CD1c-positive myeloid dendritic cell (primary cell): Measurements from ENCODE around the gene TCEANC2.
"Not testable (repeated sequence)": the region's sequence is repeated elsewhere in the genome, so short reads cannot be mapped to it uniquely, and the experiment has no call there.

ENCODE experiments used
- DNase-seq: peaks from one replicate; pipeline ENCODE4 v3.0.0-alpha.2; 2016; ENCODE audit errors: extremely low spot score

Gene TCEANC2

DNA sequence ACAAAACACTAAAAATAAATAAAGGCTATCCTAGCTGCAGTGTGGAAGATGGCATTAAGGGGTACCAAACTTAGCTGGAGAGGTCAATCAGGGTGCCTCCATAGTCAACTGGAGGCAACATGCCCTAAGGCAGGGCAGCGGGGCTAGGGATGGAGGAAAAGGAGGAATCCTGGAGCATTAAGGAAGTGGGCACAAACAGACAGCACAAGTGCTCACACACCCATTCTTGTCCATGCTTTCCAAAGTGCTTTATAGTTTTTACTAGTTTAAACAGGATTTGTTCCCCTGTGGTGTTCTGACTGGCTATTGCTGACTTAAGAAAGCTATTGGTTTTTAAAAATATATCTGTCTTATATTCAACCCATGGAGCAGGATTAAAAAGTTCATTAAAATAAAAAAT lies 33.3 kb downstream of the TCEANC2 start:
- DNase-seq: no peak

DNA sequence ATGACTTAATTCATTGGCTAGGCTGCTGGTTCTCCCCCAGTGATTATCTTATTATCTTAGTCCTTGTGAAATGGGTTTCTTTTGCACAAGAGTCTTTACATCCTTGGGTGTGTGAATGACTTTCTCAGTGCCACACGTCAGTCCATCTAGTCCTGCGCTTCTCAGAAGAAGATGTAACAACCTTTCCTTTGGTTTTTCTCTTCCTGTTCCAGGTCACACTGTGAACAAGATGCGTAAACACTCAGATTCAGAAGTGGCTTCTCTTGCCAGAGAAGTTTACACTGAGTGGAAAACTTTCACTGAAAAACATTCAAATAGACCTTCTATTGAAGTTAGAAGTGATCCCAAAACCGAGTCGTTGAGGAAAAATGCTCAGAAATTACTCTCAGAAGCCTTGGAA lies 35.0 kb downstream of the TCEANC2 start:
- DNase-seq: no peak

DNA sequence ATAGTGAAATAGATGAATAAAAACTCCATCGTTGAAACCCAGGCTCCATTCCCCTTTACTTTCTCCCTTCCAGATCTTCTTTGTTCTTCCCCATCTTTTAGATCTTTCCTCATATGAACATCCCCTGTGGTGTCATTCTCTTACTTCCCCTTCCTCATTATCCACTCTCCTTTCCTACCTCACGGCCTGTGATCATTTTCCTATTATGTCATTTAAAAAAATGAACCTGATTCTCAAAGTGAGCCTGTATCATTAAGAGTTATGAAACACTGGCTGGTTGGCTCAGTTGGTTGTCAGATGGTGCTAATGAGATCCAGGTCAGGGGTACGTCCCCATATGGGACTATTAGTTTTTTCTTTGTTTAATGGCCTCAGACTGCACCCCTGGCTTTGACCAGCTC lies 38.3 kb downstream of the TCEANC2 start:
- peak; percentile 10 for DNase-seq

DNA sequence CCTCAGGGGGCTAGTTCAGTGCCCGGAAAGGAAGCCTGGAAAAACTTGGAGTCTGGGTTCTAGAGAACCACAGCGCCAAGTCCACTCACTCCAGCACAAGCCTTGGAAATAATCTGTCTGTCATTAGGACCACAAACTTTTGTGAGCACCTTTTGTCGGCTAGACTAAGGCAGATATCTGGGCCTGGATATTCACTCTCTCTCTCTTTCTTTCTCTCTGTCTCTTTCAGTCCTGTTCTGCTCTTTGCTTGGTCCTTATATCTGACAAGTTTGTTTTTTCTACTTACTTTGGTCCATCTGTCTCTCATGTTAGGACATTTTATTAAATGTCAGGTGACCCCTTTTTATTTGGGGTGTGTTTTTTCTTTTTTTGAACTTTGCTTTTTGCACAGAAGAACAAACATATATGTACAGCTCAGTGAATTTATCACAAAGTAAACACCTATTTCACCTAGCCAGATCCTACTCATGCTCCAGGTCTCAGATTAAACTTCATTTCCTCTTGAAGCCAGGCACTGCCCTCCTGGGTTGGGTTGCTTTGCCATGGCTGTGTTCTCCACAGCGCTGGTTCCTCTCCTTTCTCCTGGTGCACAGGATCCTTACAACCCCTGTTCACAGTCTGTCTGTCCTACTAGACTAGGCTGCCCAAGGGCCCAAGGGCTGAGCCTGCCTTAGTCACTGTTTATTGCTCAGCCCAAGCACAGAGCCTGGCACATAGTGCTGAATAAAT lies 40.8 kb downstream of the TCEANC2 start:
- no peak for DNase-seq

DNA sequence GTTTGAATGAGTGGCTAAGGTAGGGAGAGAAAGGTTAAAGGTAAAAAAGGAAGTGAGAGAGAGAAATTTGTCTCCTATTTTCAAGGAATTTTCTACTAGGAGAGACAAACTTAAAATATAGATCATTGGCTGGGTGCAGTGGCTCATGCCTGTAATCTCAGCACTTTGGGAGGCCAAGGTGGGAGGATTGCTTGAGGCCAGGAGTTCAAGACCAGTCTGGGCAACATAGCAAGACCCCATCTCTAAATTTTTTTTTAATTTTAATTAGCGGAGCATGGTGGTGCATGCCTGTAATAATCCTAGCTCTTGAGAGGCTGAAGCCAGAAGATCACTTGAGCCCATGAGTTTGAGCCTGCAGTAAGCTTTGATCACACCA lies 41.3 kb downstream of the TCEANC2 start:
- not testable (repeated sequence) for DNase-seq

DNA sequence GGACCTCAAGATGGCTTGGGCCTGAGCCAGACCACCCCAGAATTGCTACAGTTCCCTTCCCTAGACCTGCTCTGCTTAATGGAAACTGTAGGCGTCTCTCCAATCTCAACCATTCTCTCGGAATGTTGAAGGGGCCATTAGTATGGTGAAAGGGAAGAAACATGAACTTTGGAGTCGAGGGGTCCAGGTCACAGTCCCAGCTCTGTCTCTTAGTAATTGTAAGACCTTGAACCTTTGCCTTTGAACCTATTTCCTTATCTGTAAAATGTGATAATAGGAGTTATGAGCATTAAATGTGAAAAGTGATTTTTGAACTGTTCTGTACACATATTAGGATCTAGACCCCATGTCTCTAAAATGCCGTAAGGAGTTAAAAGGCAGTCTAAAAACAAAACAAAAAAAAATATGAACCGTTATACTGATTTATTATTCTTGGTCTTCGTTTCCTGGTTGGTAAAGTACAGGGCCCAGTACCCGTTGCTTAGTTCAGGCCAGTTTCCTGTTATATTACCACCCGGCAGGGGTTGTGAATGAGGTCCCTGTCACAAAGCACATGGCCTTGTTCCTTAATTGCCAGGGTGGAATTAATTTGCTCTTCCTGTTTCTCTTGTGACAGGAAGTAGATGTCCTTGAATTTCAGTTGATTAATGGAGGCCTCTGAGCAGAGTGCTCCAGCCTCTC lies 42.3 kb downstream of the TCEANC2 start:
- DNase-seq: peak; percentile 78

DNA sequence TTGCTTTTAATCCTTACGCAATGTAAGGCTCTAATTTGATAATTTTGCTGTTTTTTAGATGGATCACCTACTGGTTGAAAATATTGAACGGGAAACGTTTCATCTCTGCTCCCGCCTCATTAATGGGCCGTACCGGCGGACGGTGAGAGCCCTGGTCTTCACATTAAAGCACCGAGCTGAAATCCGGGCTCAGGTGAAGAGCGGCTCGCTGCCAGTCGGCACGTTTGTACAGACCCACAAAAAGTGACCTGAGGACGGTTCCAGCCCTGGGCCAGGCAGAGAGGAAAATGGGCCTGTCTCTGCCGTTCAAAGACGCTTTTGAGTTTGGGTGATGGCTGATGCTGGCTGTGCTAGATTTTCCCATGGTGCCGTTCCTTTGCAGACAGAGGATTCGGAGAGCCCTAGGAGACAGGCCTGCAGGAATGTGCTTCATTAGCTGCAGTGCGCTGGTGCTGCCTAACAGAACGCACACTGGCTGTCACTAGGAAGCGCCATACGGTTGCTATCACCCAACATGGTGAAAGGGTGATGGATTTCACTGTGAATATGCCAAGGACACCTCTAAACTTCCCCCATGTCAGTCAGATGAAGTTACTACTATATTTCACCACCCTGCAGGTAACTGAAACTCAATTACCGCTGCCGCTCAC lies 42.9 kb downstream of the TCEANC2 start:
- no peak for DNase-seq

DNA sequence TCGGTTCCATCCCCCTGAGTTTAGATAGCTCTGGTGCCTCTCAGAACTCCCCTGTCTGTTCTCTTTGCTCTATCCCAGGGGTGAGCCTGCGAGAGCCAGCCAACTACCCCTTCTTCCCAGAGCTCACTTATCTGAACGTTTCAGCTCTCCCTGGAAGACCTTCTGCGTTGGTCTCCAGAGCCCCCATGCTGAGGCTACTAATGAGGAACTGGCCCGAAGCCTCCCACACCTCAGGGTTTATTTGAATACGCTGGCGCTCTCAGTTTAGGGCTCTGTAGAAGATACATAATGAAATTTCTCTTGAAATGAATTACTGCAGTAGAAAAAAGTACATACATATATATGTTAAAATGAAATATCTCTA lies 43.5 kb downstream of the TCEANC2 start:
- peak; percentile 46 for DNase-seq

DNA sequence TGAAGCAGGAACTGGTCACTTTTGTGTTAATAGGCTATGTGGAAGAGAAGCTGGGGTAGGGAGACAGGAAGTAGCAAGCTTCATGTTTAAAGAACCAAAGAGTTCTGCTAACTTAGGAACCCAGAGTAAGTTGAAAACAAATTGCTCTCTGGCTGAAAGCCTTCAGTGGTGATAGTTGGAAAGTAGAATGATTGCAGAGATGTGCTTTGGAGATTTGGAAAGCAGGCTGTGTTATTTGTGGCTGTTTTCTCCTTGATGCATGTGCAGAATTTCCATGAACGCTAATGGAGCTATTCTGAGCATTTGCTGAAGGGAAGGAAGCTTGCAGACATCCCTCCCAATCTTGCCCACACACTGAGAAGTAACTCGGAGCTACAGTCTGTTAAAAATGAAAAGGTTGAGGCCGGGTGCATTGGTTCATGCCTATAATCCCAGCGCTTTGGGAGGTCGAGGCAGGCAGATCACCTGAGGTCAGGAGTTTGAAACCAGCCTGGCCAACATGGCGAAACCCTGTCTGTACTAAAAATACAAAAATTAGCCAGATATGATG lies 45.7 kb downstream of the TCEANC2 start:
- peak; percentile 14 for DNase-seq

DNA sequence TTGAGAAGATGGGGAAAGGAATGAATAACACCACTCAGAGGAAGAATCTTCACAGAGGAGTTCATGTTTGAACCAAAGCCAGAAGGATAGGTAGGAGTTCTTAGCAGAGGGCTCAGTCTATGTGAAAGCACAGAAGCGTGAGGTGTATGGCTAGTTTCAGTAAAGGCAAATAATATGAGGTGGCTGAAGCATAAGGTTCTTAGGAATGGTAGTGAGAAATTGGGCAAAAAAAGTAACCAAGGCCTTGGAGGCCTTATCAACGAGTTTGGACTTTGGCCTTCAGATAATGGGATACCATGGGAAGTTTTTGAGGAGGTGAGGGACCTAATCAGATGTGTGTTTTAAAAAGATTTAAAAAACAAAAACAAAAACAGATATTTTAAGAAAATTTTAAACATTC lies 47.1 kb downstream of the TCEANC2 start:
- DNase-seq: no peak

DNA sequence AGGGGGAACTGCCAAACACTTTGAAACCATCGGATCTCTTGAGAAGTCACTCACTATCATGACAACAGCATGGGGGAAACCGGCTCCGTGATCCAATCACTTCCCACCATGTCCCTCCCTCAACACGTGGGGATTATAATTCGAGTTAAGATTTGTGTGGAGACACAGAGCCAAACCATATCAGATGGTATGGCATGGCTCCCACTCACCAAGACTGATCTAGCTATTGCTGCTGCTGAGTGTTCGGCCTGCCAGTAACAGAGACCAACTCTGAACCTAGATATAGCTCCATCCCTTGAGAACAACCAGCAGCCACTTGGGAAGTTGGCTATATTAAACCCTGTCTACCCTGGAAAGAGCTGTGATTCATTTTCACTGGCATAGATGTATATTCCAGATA lies 50.0 kb downstream of the TCEANC2 start:
- DNase-seq: no peak

DNA sequence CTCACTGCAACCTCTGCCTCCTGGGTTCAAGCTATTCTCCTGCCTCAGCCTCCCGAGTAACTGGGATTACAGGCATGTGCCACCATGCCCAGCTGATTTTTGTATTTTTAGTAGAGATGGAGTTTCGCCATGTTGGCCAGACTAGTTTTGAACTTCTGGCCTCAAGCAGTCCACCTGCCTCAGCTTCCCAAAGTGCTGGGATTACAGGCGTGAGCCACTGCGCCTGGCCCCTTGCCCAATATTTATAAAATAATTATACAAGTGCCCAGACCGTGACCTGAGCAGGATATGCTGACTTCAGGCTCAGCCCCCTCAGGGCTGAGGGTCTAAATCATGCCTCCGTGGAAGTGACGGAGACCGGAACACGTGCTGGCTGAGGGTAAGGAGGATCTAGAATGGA lies 51.2 kb downstream of the TCEANC2 start:
- DNase-seq: not testable (repeated sequence)

DNA sequence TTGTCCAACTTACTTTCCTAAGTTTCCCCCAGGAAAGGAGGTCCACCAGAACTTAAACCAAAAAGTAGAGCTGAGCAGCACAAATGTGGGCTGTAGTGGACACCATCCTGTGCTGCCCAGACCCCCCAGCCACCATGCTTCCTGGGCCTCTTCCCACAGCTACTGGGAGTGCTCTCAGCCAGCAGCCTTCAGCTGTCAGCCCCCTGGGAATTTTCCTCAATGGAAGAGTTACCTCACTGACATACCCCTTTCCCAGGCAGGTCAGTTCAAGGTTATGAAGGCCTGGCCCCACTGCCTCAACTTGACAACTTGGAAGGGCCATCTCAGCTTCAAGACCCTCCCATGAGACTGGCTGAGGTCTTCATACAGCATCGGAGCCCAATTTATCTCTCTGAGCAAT lies 51.7 kb downstream of the TCEANC2 start:
- DNase-seq: no peak

DNA sequence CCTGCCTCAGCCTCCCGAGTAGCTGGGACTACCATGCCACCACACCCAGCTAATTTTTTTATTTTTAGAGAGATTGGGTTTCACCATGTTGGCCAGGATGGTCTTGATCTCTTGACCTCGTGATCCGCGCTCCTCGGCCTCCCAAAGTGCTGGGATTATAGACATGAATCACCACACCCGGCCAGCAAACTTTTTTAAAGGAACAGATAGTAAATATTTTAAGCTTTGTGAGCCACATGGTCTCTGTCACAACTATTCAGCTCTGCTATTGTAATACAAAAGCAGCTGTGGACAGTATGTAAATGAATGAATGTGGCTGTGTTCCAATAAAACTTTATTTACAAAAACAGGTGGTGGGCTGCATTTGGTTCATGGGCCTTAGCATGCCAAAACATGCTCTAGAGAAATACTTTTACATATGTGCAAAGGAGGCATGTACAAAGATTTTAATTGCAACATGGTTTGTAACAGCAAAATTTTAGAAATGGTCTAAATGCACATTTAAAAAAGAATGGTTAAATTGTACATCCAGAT lies 52.4 kb downstream of the TCEANC2 start:
- no peak for DNase-seq

DNA sequence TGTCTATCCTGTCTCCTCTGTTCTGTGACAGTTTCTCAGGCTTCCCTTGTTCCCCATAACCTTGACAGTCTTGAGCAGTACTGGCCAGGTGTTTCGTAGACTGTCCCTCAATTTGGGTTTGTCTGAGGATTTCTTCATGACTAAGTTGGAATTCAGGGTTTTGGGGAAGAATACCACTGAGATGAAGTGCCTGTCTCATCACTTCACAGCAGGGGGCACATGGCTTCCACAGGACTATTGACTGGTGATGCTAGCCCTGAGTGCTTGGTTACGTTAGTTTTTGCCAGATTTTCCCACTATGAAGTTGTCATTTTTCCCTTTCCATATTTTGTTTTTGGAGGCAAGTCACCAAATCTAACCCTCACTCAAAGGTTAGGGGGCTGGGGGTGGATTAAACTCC lies 53.7 kb downstream of the TCEANC2 start:
- no peak for DNase-seq

DNA sequence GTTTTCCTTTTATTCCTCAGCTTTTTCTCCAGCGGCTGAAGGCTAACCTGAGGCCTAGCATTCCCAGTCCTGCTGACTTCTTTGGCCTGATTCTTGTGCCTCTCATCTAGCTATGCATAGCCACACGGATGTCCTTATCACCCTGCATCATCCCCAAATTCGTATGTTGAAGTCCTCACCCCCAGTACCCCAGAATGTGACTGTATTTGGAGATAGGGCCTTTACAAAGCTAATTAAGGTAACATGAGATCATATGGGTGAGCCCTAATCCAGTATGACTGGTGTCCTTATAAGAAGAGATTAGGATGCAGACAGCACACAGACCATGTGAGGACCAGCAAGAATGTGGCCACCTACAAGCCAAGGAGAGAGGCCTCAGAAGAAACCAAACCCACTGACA lies 54.7 kb downstream of the TCEANC2 start:
- DNase-seq: no peak

DNA sequence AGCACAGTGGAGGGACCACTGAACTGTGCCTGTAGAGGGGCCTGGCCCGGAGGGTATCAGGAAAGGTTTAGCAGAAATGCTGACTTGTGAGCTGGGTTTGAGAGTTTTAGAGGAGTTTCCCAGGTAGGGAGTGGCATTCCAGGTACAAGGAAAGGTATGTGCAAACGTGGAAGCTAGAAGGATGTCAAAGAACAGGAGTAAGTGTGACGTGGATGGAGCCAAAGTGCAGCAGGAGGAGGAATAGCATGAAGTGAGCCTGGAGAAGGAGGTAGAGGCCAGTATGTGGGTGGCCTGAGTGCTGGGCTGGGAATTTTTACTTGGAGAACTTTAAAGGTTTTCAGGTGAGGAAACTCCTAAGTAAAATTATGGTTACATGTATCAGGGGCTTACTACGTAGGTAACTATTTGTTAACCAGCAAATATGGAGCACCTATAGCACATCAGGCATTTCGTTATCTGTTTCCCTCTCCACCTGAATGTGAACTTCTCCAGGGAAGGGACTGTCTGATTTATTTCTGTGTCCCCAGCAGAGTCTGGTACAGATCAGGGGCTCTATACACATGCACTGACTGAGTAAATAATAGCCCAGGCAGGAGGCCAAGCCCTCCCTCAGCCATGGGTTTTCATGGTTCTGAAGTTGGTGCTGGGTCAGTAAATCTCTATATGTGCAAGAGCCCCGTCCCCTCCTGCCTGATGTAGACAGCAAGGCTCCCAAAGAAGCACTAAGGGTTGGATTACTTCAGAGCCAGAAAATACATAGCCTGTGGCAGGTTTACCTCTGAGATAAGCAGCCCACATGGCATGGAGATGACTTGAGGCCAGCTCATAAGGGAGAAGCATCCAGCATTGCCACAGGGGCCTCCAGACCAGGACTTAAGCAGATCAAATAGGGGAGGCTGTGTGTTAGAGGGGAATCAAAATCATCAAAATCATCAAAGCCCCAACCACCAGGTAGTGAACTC lies 56.0 kb downstream of the TCEANC2 start:
- DNase-seq: no peak

DNA sequence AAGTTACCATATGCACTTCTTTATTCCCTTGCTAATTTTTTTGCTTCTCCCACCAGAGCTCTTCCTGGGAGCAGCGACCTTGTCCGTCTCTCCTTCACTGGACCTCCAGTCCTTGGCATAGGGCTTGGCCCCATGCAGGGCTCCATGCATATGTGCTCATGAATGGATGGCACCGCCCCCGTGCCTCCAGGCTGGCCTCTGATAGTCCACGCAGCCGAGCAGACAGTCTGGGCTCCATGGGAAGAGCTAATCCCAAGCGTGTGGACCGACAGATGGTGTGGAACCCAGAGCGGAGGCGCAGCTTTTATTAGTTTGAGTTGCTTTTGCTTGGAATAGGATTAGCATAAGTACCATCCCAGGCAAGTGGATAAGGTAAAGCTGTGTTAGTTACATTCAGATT lies 57.6 kb downstream of the TCEANC2 start:
- no peak for DNase-seq

DNA sequence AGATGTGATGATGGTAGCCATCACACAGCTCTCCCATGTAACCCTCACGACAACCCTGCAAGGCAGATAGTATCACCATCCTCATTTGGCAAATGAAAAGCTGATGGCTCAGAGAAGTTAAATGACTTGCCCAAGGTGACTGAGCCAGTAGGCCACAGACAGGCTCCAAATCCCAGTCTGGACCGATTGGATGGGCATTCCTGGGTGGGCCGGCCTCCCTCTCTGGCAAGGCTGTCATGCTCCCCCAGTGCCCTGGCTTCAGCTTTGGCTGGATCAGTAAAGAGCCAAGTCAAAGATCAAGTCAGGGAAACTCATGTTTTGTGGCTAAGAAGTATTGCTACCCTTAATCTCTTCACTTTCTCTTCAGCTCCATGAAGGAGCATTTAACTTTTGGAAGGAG lies 58.2 kb downstream of the TCEANC2 start:
- DNase-seq: no peak

DNA sequence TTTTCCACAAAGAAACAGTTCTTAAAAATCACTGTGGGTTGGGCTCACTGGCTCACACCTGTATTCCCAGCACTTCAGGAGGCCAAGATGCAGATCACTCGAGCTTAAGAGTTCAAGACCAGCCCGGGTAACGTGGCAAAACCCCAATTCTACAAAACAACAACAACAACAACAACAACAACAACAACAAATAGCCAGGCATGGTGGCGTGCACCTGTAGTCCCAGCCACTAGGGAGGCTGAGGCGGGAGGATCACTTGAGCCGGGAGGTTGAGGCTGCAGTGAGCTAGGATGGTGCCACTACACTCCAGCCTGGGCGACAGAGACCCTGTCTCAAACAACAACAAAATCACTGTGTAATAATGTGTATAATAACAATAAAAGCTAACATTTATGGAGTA lies 58.6 kb downstream of the TCEANC2 start:
- no peak for DNase-seq

DNA sequence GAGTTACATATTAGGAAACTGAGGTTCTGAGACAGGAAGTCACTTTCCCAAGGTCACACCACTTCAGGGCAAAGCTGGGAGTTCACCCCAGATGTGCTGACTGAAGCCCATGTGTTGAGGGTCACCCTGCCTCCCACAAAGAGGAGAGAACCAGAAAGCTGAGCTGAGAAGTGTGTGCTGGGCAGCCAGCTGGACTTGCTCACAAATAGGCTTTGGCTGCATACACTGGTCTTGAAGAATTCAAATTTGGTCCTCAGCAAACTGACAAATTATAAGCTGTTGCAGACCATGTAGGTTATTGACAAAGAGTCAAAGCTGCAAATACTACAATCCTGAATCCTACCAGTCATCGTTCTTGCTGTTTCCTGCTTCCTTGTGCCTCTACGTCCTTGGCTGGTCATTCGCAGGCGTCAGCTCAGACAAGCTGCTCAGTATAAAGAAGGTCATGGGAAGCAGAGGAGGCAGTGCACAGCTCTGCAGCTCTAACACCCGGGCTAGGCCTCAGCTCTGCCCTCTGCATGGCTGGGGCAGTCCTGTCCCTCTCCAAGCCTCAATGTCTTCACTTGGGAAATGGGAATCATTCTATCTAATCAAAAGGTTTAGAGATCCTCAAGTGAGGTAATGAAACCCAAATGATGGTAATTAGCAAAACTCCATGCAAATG lies 59.4 kb downstream of the TCEANC2 start:
- no peak for DNase-seq
